Measurements from ENCODE around the gene CAD. TPM values are rescaled to one million over a fixed set of nuclear protein-coding genes. Genes with fewer than 3 reads are reported as not detected.

The CAD gene
- total and polyA plus RNA-seq, 2 donors (not counting 3 experiments of a cell fraction or from before 2014, with no cell fraction given) = 60.3 to 91.4 TPM

- Histone ChIP-seq H3K4me3 (replicated peaks in 1 of 3; ENCODE audit: insufficient read depth in 1 of 3, low read depth in 1 of 3, low read length in 3 of 3) (no peak overlapping the region), H4K20me1 (replicated peaks; ENCODE audit: control insufficient read depth, extremely low read depth, insufficient read depth, low read length) (no peaks in the 10 kb centered on the region), H3K4me2 (ENCODE audit: insufficient read depth, low read length) (no peak overlapping the region), H3K36me3 (ENCODE audit: control insufficient read depth in 2 of 2, extremely low read depth in 1 of 2, insufficient read depth in 2 of 2, low read length in 2 of 2) (no peaks in the 10 kb centered on the region), H3K79me2 (ENCODE audit: control insufficient read depth, insufficient read depth, low read length) (no peaks in the 10 kb centered on the region), H3K9me3 (replicated peaks; ENCODE audit: control insufficient read depth, insufficient read depth, low read length) (no peaks in the 10 kb centered on the region), H3K27ac (ENCODE audit: insufficient read depth, low read depth, low read length) (no peak overlapping the region), H3K9ac (replicated peaks; ENCODE audit: extremely low read depth, insufficient read depth, low read length) (no peak overlapping the region), H2AFZ (ENCODE audit: low read depth, low read length) (no peak overlapping the region), H3K9me1 (replicated peaks; ENCODE audit: control insufficient read depth, extremely low read depth, insufficient read depth, low read length) (no peaks in the 10 kb centered on the region), H3K4me1 (ENCODE audit: control insufficient read depth, extremely low read depth, insufficient read depth, low read length) (peaks cover 6% of the 10 kb centered on the region), H3K27me3 (ENCODE audit: control insufficient read depth in 2 of 2, insufficient read depth in 2 of 2, low read length in 2 of 2) (no peaks in the 10 kb centered on the region)
- no peak for TF ChIP-seq MYC (IDR thresholded peaks at IDR 0.05; ENCODE audit: low read depth, low read length)
- TF ChIP-seq POLR2AphosphoS5 (IDR thresholded peaks at IDR 0.05; ENCODE audit: insufficient read depth, low read depth, low read length) = no peak
- TF ChIP-seq FOS (IDR thresholded peaks at IDR 0.05; ENCODE audit: borderline replicate concordance, insufficient read depth, low read length) = no peak
- TF ChIP-seq JUN (IDR thresholded peaks at IDR 0.05; ENCODE audit: borderline replicate concordance, insufficient read depth, insufficient read length, low read depth) = no peak
- TF ChIP-seq CTCF (IDR thresholded peaks at IDR 0.05; ENCODE audit: extremely low read depth in 1 of 2, insufficient read depth in 1 of 2, low read depth in 1 of 2, low read length in 2 of 2) = no peak
- TF ChIP-seq POLR2A (IDR thresholded peaks at IDR 0.05; ENCODE audit: low read depth, low read length) = no peak
- no peak for TF ChIP-seq GATA2 (IDR thresholded peaks at IDR 0.05; ENCODE audit: insufficient read depth, insufficient read length, low read depth, low read length)
- no peak for TF ChIP-seq EZH2 (IDR thresholded peaks at IDR 0.05; ENCODE audit: borderline replicate concordance, low read depth, low read length, severe bottlenecking)
- TF ChIP-seq MAX (IDR thresholded peaks at IDR 0.05; ENCODE audit: insufficient read depth, insufficient read length) = no peak
- dilution Hi-C loops (cut with MboI; ENCODE audit: extremely low pct_ligation_motif_present, low sequenced_read_pairs) (no loop called here), intact Hi-C loops (cut with micrococcal nuclease) (loop anchor here (10.0 kb wide), 1 partner anchor 317 kb away; no protein-coding TSS in a partner anchor)
- no peak for DNase-seq (ENCODE audit: low read depth, low spot score)
- no TSS peak for BruUV-seq (replicated peaks)
- ChIA-PET POLR2A (no interaction called here), CTCF (interaction anchor here (1.4 to 9.1 kb wide), 8 partner anchors 10 to 182 kb away, joined by 4 to 143 read pairs (median 74); partner anchors contain the start of genes PREB and SLC30A3)
- FAIRE-seq = no peak
Measured at GRCh38 chr2:27281442-27281841, 64.3 kb downstream of the CAD start.
